Activated T-helper 2 cell treated with anti-CD3 and anti-CD28 coated beads, Interferon-gamma antibody, Interleukin-2, Interleukin-4, amounts not matched to agents 10 μg/mL and 5 μg/mL and 100 μg/mL, durations not matched to agents 14 hours and 24 hours and 36 hours (primary cell): ENCODE results near the gene WASHC3. TPM values are rescaled to one million over a fixed set of nuclear protein-coding genes. Genes with fewer than 3 reads are reported as not detected.

Experiments
- DNase-seq: peaks from one replicate; pipeline ENCODE4 v3.0.0; 2021; ENCODE audit warnings: low spot score
- H3K27ac Mint-ChIP-seq: one replicate; pipeline ENCODE4 v1.8.0; 2021; ENCODE audit warnings: mixed read lengths
- H3K27me3 Mint-ChIP-seq: one replicate; pipeline ENCODE4 v1.8.0; 2021; ENCODE audit warnings: low read depth, mixed read lengths
- H3K36me3 Mint-ChIP-seq: one replicate; pipeline ENCODE4 v1.8.0; 2021; ENCODE audit warnings: low read depth, mixed read lengths
- H3K4me1 Mint-ChIP-seq: one replicate; pipeline ENCODE4 v1.8.0; 2021; ENCODE audit warnings: low read depth, mixed read lengths
- H3K4me3 Mint-ChIP-seq: one replicate; pipeline ENCODE4 v1.8.0; 2021; ENCODE audit warnings: low read depth, mild to moderate bottlenecking, moderate library complexity, mixed read lengths
- H3K9me3 Mint-ChIP-seq: one replicate; pipeline ENCODE4 v1.8.0; 2021; ENCODE audit warnings: mixed read lengths
- intact Hi-C: fragments of 100-400 bp; cut with micrococcal nuclease; formaldehyde crosslinking; loops from one replicate; pipeline ENCODE4 v1.15.1; 2023
- total RNA-seq: library from RNA; stranded (reverse); gene quantifications from 2 replicates; pipeline ENCODE4 v1.2.3, GENCODE V29; 2022

Gene WASHC3
- total RNA-seq, 1 donor from 2014 or later = 39.0 TPM

DNA sequence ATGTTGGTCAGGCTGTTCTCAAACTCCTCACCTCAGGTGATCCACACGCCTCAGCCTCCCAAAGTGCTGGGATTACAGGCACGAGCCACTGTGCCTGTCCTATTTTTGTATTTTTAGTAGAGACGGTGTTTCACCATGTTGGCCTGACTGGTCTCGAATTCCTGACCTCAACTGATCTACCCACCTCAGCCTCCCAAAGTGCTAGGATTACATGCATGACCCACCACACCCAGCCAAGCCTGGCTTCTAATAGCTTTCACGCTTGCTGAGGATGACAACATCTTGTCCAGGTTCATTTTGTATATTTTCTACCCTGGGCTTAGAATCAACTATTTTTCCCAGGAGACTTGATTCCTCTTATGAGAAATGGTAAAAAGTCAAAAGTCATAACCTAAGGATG, 64.7 kb downstream of the WASHC3 start:
- no peaks in the 10 kb centered on the region for H3K9me3 Mint-ChIP-seq
- no peak for DNase-seq
- H3K36me3 Mint-ChIP-seq = no peaks in the 10 kb centered on the region
- H3K4me3 Mint-ChIP-seq = no peak overlapping the region
- no peaks in the 10 kb centered on the region for H3K4me1 Mint-ChIP-seq
- no peak overlapping the region for H3K27ac Mint-ChIP-seq
- intact Hi-C loops = no loop called here
- H3K27me3 Mint-ChIP-seq = peaks cover 15% of the 10 kb centered on the region

DNA sequence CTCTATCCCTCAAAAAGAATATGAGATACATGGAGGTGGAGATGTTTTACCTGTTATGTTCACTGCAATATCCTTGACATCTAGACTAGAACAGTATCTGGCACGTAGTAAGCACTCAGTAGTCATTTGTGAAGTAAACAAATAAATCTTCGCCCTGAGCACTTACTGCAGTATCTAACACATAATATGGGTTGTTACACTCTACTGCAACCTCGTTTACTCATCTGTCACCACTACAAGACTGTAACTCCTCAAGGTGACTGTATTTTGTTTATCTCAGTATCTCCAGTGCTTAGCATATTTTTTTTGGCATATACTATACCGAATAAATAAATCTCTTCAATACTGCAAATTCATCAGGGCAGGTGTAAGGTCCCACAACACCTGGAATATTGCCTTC, 66.1 kb downstream of the WASHC3 start:
- peaks cover 22% of the 10 kb centered on the region for H3K27me3 Mint-ChIP-seq
- H3K36me3 Mint-ChIP-seq = no peaks in the 10 kb centered on the region
- H3K4me3 Mint-ChIP-seq = no peak overlapping the region
- DNase-seq = no peak
- H3K9me3 Mint-ChIP-seq = no peaks in the 10 kb centered on the region
- no peak overlapping the region for H3K27ac Mint-ChIP-seq
- H3K4me1 Mint-ChIP-seq = no peaks in the 10 kb centered on the region
- intact Hi-C loops = no loop called here

DNA sequence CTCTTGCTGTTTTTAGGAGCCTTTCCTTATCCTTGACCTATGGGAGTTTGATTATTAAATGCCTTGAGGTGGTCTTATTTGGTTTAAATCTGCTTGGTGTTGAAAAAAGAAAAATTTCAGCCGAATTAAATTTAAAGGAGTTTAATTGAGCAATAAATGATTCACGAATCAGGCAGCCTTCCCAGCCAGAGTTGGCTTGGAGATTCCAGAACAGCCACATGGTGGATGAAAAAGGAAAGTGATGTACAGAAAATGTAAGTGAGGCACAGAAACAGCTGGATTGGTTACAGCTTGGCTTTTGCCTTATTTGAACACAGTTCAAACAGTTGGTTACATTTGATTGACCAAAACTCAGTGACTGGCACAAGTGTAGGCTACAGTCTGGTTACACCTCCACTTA, 69.7 kb downstream of the WASHC3 start:
- Mint-ChIP-seq H3K27me3 (peaks cover 34% of the 10 kb centered on the region), H3K27ac (no peak overlapping the region), H3K4me3 (no peak overlapping the region), H3K36me3 (no peaks in the 10 kb centered on the region), H3K4me1 (no peaks in the 10 kb centered on the region), H3K9me3 (no peaks in the 10 kb centered on the region)
- no peak for DNase-seq
- intact Hi-C loops = no loop called here

DNA sequence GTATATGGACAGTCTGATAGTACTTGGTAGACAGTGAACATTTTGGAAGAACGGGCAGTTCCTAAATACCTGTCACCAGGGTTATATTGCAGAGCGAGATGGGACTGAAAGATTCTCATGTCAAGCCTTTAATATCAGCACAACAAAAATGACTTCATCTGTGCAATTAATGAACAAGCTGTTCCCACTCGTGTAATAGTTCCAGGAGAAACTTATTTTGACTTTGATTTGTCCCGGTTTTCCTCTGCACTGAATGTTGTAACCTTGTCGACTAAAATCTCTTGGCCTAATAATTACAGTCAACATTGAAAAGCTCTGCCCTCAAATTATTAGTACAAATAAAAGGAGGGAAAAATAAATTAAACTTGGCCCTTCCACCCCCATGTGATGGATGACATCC, 79.5 kb downstream of the WASHC3 start:
- no peaks in the 10 kb centered on the region for H3K9me3 Mint-ChIP-seq
- H3K27ac Mint-ChIP-seq = no peak overlapping the region
- H3K4me3 Mint-ChIP-seq = no peak overlapping the region
- H3K36me3 Mint-ChIP-seq = no peaks in the 10 kb centered on the region
- peaks cover 17% of the 10 kb centered on the region for H3K27me3 Mint-ChIP-seq
- intact Hi-C loops = no loop called here
- no peaks in the 10 kb centered on the region for H3K4me1 Mint-ChIP-seq
- DNase-seq = no peak

DNA sequence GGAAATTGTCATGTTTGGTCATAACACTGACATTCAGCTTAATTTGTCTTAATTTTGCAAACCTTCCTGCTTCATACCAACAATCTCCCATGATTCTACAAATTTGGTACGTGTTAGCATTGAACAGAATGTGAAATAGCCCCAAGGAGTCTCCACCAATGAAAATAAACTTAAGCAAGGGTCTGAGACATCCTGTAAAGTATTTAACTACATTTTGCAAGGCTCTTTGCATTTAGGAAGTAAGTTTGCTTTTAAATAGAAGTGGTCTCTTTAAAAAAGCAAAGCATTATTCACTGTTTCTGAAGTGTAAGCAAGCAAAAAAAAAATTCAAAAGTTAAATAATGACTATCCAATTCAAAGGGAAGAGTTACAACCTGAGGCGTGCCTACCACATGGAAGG, 79.9 kb downstream of the WASHC3 start:
- intact Hi-C loops = no loop called here
- H3K4me3 Mint-ChIP-seq = no peak overlapping the region
- H3K27ac Mint-ChIP-seq = no peak overlapping the region

DNA sequence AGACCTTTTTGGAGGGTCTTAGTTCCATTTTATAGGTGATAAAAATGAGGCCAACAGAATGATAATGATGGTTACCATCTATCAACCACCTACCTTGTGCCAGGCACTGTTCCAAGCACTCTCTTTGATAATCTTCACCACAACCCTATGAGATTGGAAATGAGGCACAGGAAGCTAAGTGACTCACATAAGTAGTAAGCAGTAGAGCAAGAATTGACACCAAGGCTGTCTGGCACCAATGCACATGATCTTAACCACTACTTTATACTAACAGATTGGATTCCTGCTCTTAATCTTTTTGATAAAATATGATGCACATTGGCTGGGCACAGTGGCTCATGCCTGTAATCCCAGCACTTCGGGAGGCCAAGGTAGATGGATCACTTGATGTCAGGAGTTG, 93.0 kb downstream of the WASHC3 start:
- intact Hi-C loops = no loop called here
- Mint-ChIP-seq H3K27ac (no peak overlapping the region), H3K27me3 (peaks cover 8% of the 10 kb centered on the region), H3K36me3 (no peaks in the 10 kb centered on the region), H3K4me1 (peaks cover 9% of the 10 kb centered on the region), H3K9me3 (no peaks in the 10 kb centered on the region), H3K4me3 (no peak overlapping the region)
- DNase-seq = no peak

More for the DNA sequence above, 79.9 kb downstream of the WASHC3 start:
- Mint-ChIP-seq H3K4me1 (no peaks in the 10 kb centered on the region), H3K9me3 (no peaks in the 10 kb centered on the region), H3K27me3 (peaks cover 13% of the 10 kb centered on the region), H3K36me3 (no peaks in the 10 kb centered on the region)
- DNase-seq = no peak

DNA sequence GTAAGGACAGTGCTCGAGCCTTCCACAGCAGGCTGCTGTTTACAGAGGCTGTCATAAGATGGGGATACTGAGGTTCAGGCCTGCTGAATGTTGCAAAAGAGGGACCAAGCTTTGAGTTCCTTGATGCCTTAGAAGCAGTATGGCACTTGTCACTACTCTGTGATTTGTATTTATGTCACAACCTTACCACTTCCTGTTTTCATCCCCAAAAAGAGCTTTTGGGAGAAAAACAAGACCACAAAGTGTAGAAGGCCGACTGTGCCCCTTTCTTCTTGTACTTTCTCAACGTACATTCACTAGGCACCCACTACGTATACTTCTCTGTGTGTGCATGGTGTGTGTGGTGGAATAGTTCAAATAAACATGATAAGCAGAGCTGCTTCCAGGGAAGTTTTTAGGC, 94.3 kb downstream of the WASHC3 start:
- H3K4me3 Mint-ChIP-seq = no peak overlapping the region
- H3K27me3 Mint-ChIP-seq = peaks cover 10% of the 10 kb centered on the region
- no peaks in the 10 kb centered on the region for H3K36me3 Mint-ChIP-seq
- H3K4me1 Mint-ChIP-seq = peaks cover 9% of the 10 kb centered on the region
- no peak overlapping the region for H3K27ac Mint-ChIP-seq
- no peaks in the 10 kb centered on the region for H3K9me3 Mint-ChIP-seq
- no peak for DNase-seq
- intact Hi-C loops = no loop called here

DNA sequence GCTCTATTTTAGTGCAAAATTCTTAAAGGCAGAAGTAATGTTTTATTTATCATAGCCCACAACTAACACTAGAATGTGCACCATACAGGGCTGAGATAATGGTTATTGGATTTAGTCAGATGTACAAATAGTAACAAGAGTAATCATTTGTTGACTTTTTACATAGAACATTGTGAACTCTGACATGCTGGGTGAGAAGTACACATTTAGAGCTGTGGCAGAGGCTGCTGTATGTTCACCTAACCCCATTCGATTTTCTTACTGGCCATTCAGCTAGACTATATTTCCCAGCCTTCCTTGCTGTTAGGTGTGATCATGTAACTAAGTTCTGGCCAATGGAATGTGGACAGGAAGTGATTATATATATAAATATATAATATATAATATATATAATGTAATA, 95.3 kb downstream of the WASHC3 start:
- Mint-ChIP-seq H3K27me3 (peaks cover 5% of the 10 kb centered on the region), H3K9me3 (no peaks in the 10 kb centered on the region), H3K27ac (no peak overlapping the region), H3K4me3 (no peak overlapping the region), H3K4me1 (peaks cover 9% of the 10 kb centered on the region), H3K36me3 (no peaks in the 10 kb centered on the region)
- intact Hi-C loops = no loop called here
- DNase-seq = no peak

DNA sequence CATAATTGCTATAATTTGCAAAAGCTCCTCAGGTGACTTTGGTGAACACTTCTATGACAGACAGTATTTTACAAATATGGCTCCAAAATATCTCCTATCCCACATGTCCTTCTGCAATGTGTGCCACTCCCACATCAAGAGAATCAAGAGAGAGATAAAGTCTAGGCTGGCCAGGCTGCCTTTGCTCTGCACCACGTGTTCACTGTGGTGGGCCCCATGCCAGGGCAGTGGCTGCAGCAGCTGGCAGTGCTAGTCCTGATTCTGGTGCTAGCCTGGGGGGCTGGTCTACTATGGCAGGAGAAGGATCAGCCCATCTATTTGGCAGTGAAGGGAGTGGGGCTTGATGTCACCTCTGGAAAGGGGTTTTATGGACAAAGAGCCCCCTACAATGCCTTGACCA, 98.1 kb downstream of the WASHC3 start:
- intact Hi-C loops = no loop called here
- H3K9me3 Mint-ChIP-seq = peaks cover 9% of the 10 kb centered on the region
- no peaks in the 10 kb centered on the region for H3K36me3 Mint-ChIP-seq
- no peak overlapping the region for H3K4me3 Mint-ChIP-seq
- peaks cover 7% of the 10 kb centered on the region for H3K4me1 Mint-ChIP-seq
- no peak for DNase-seq
- H3K27ac Mint-ChIP-seq = no peak overlapping the region
- H3K27me3 Mint-ChIP-seq = peaks cover 2% of the 10 kb centered on the region

Other genes starting within 250 kb of the WASHC3 start
- 93.6 and 100 TPM in 2 replicates for gene GNPTAB, start 231.0 kb downstream of the WASHC3 start, total RNA-seq
- gene DRAM1, start 184.4 kb downstream of the WASHC3 start, total RNA-seq = 3.0 and 3.4 TPM in 2 replicates
- gene NUP37, start 58.1 kb upstream of the WASHC3 start, total RNA-seq = 93.1 and 93.9 TPM in 2 replicates
- 27.0 and 27.4 TPM in 2 replicates for gene PARPBP, start 58.2 kb upstream of the WASHC3 start, total RNA-seq
- gene PMCH, start 135.8 kb upstream of the WASHC3 start, total RNA-seq = 210 and 221 TPM in 2 replicates